Glomerular visceral epithelial cell (primary cell): Measurements from ENCODE around the gene ALDH16A1.
A peak's percentile ranks its signal among the peaks of the same experiment; 100 is the strongest.
"Not testable (repeated sequence)": the region's sequence is repeated elsewhere in the genome, so short reads cannot be mapped to it uniquely, and the experiment has no call there.

ENCODE experiments used
- DNase-seq: peaks from one replicate; pipeline ENCODE4 v3.0.0-alpha.2; 2016; ENCODE audit errors: extremely low spot score

Gene ALDH16A1

GRCh38 chr19:49440439-49441209, 12.4 kb upstream of the ALDH16A1 start:
- no peak for DNase-seq

GRCh38 chr19:49441210-49441959, 11.6 kb upstream of the ALDH16A1 start, which contains the start of gene SLC17A7:
Gene SLC17A7 (minus strand): TSS chr19:49441527. CDS start chr19:49441379, 148 bp downstream.
- peak; percentile 12 for DNase-seq

- DNase-seq = no peak
These were observed 11.1 kb upstream of the ALDH16A1 start for GRCh38 chr19:49441960-49442350.

- DNase-seq = peak; percentile 13
These were observed 10.7 kb upstream of the ALDH16A1 start for GRCh38 chr19:49442354-49442753.

GRCh38 chr19:49442771-49443365, 10.2 kb upstream of the ALDH16A1 start:
- DNase-seq = peak; percentile 88

GRCh38 chr19:49443366-49444099, 9.5 kb upstream of the ALDH16A1 start:
- DNase-seq = peak; percentile 95

GRCh38 chr19:49444100-49444700, 8.8 kb upstream of the ALDH16A1 start:
- not testable (repeated sequence) for DNase-seq

- no peak for DNase-seq
These were observed 7.0 kb upstream of the ALDH16A1 start for GRCh38 chr19:49445997-49446396.

- DNase-seq = peak; percentile 37
These were observed 5.3 kb upstream of the ALDH16A1 start for GRCh38 chr19:49447485-49448431.

- DNase-seq = no peak
These were observed 4.6 kb upstream of the ALDH16A1 start for GRCh38 chr19:49448432-49448786.

- DNase-seq = no peak
These were observed 2.6 kb upstream of the ALDH16A1 start for GRCh38 chr19:49450405-49450804.

GRCh38 chr19:49451430-49452181, 1.4 kb upstream of the ALDH16A1 start, which contains the start of gene PIH1D1:
Gene PIH1D1 (minus strand): TSS chr19:49451814. CDS start chr19:49451574, 240 bp downstream.
- peak; percentile 99 for DNase-seq

- no peak for DNase-seq
These were observed 774 bp downstream of the ALDH16A1 start for GRCh38 chr19:49453757-49454240.

- DNase-seq = no peak
These were observed 2.7 kb downstream of the ALDH16A1 start for GRCh38 chr19:49455773-49456172.

GRCh38 chr19:49456326-49456725, 3.3 kb downstream of the ALDH16A1 start:
- DNase-seq = no peak

GRCh38 chr19:49458567-49458903, 5.5 kb downstream of the ALDH16A1 start:
- no peak for DNase-seq

GRCh38 chr19:49459388-49459787, 6.4 kb downstream of the ALDH16A1 start:
- no peak for DNase-seq

GRCh38 chr19:49461130-49461529, 8.1 kb downstream of the ALDH16A1 start:
- not testable (repeated sequence) for DNase-seq

- DNase-seq = no peak
These were observed 8.6 kb downstream of the ALDH16A1 start for GRCh38 chr19:49461656-49462055.
